GM12878 (cell line): Measurements from ENCODE around the gene CMTM2.

Experiments
- CREB1 ChIP-seq: IDR thresholded peaks from 2 replicates; pipeline ENCODE4 v1.6.1; 2012; ENCODE audit warnings: low read depth, mild to moderate bottlenecking, inconsistent platforms
- CREM ChIP-seq: IDR thresholded peaks from 2 replicates; pipeline ENCODE4 v1.6.1; 2014; ENCODE audit warnings: antibody characterized with exemption, low read depth
- CTCF ChIP-seq, 3 experiments: IDR thresholded peaks in 2 of 3; conservative IDR thresholded peaks in 1 of 3; 2 replicates each; pipeline ENCODE4 v1.5.1; 2011; ENCODE audit warnings: low read depth in 3 of 3, low read length in 3 of 3, mild to moderate bottlenecking in 3 of 3, control low read depth in 2 of 3, moderate library complexity in 2 of 3, inconsistent platforms in 1 of 3, mixed read lengths in 1 of 3; ENCODE audit not compliant: control insufficient read depth in 2 of 3, insufficient read depth in 1 of 3; ENCODE audit errors: extremely low read depth in 1 of 3
- EZH2 ChIP-seq: IDR thresholded peaks from 2 replicates; pipeline ENCODE4 v1.6.1; 2012; ENCODE audit warnings: low read depth, mild to moderate bottlenecking, control low read depth, inconsistent platforms, low read length, borderline replicate concordance; ENCODE audit not compliant: control insufficient read depth
- GABPA ChIP-seq: IDR thresholded peaks from 2 replicates; pipeline ENCODE4 v1.6.1; 2014; ENCODE audit warnings: antibody characterized with exemption, low read depth, mild to moderate bottlenecking, inconsistent platforms
- KDM1A ChIP-seq: fragments of 200-600 bp; sonication (generic); IDR thresholded peaks from 2 replicates; pipeline ENCODE4 v1.6.1; 2016; ENCODE audit warnings: borderline replicate concordance
- MXI1 ChIP-seq: fragments of 150-350 bp; IDR thresholded peaks from 2 replicates; pipeline ENCODE4 v1.6.1; 2011; ENCODE audit warnings: low read depth, mild to moderate bottlenecking, inconsistent platforms, low read length, improper control_type of control experiment
- NR2F1 ChIP-seq: fragments of 450-650 bp; conservative IDR thresholded peaks from 2 replicates; pipeline ENCODE4 v1.6.1; 2017; ENCODE audit warnings: mild to moderate bottlenecking
- RAD51 ChIP-seq: fragments of 450-650 bp; IDR thresholded peaks from 2 replicates; pipeline ENCODE4 v1.6.1; 2016; ENCODE audit warnings: moderate library complexity, mild to moderate bottlenecking, inconsistent platforms
- SIN3A ChIP-seq: IDR thresholded peaks from 2 replicates; pipeline ENCODE4 v1.6.1; 2012; ENCODE audit warnings: low read depth, low read length, improper control_type of control experiment
- SIX5 ChIP-seq: IDR thresholded peaks from 2 replicates; pipeline ENCODE4 v1.6.1; 2011; ENCODE audit warnings: mild to moderate bottlenecking, low read depth, low read length, moderate library complexity; ENCODE audit not compliant: severe bottlenecking
- TCF12 ChIP-seq: IDR thresholded peaks from 2 replicates; pipeline ENCODE4 v1.6.1; 2011; ENCODE audit warnings: low read depth, mild to moderate bottlenecking, low read length

GRCh38 chr16:66603537-66604375 lies 24.5 kb downstream of the CMTM2 start:
- TF ChIP-seq CREM (no peak; the same call in 1 of the 2 replicates), GABPA (no peak), SIX5 (no peak), SIN3A (no peak), MXI1 (no peak), NR2F1 (no peak), RAD51 (no peak), KDM1A (no peak), TCF12 (no peak), CTCF (IDR thresholded peaks at IDR 0.05 in 2 of 3, conservative IDR thresholded peaks at IDR 0.05 in 1 of 3; ENCODE audit: control insufficient read depth in 2 of 3, extremely low read depth in 1 of 3, insufficient read depth in 1 of 3, low read depth in 3 of 3, low read length in 3 of 3) (no peak), EZH2 (no peak), CREB1 (no peak)
